HL-60 (cell line): ENCODE measurements around the gene AMOT.

Source experiments
- GABPA ChIP-seq: IDR thresholded peaks from 2 replicates; pipeline ENCODE4 v1.6.1; 2012; ENCODE audit warnings: low read depth
- POLR2AphosphoS5 ChIP-seq: IDR thresholded peaks from 2 replicates; pipeline ENCODE4 v1.6.1; 2012; ENCODE audit warnings: low read depth
- TF ChIP-seq, protein P1 (sequence below): IDR thresholded peaks from one replicate; pipeline ENCODE4 v1.5.1; 2011; ENCODE audit warnings: low read length, control low read depth, inconsistent platforms; ENCODE audit not compliant: insufficient read depth
- TF ChIP-seq, protein P2 (sequence below): IDR thresholded peaks from 2 replicates; pipeline ENCODE4 v1.6.1; 2012; ENCODE audit warnings: low read depth; ENCODE audit not compliant: insufficient replicate concordance

- TF ChIP-seq, protein P1, sequence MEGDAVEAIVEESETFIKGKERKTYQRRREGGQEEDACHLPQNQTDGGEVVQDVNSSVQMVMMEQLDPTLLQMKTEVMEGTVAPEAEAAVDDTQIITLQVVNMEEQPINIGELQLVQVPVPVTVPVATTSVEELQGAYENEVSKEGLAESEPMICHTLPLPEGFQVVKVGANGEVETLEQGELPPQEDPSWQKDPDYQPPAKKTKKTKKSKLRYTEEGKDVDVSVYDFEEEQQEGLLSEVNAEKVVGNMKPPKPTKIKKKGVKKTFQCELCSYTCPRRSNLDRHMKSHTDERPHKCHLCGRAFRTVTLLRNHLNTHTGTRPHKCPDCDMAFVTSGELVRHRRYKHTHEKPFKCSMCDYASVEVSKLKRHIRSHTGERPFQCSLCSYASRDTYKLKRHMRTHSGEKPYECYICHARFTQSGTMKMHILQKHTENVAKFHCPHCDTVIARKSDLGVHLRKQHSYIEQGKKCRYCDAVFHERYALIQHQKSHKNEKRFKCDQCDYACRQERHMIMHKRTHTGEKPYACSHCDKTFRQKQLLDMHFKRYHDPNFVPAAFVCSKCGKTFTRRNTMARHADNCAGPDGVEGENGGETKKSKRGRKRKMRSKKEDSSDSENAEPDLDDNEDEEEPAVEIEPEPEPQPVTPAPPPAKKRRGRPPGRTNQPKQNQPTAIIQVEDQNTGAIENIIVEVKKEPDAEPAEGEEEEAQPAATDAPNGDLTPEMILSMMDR, result no peak
- TF ChIP-seq POLR2AphosphoS5, result no peak
- TF ChIP-seq GABPA, result no peak
- TF ChIP-seq, protein P2, sequence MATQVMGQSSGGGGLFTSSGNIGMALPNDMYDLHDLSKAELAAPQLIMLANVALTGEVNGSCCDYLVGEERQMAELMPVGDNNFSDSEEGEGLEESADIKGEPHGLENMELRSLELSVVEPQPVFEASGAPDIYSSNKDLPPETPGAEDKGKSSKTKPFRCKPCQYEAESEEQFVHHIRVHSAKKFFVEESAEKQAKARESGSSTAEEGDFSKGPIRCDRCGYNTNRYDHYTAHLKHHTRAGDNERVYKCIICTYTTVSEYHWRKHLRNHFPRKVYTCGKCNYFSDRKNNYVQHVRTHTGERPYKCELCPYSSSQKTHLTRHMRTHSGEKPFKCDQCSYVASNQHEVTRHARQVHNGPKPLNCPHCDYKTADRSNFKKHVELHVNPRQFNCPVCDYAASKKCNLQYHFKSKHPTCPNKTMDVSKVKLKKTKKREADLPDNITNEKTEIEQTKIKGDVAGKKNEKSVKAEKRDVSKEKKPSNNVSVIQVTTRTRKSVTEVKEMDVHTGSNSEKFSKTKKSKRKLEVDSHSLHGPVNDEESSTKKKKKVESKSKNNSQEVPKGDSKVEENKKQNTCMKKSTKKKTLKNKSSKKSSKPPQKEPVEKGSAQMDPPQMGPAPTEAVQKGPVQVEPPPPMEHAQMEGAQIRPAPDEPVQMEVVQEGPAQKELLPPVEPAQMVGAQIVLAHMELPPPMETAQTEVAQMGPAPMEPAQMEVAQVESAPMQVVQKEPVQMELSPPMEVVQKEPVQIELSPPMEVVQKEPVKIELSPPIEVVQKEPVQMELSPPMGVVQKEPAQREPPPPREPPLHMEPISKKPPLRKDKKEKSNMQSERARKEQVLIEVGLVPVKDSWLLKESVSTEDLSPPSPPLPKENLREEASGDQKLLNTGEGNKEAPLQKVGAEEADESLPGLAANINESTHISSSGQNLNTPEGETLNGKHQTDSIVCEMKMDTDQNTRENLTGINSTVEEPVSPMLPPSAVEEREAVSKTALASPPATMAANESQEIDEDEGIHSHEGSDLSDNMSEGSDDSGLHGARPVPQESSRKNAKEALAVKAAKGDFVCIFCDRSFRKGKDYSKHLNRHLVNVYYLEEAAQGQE, result no peak
Observed at GRCh38 chrX:112798736-112799135, 41.9 kb downstream of the AMOT start.
